Endothelial cell of umbilical vein (primary cell): ENCODE measurements around the gene DIPK1A. TPM values are rescaled to one million over a fixed set of nuclear protein-coding genes. Genes with fewer than 3 reads are reported as not detected.

Experiments
- BruUV-seq: library from RNA; stranded (reverse); fragments of 400-500 nt; replicated peaks from 2 replicates; lab custom pipeline; 2021; lab: Mats Ljungman, UMichigan
- CTCF ChIA-PET: fragments of 300-600, 350-600 bp; sonication (Branson Sonifier 250); formaldehyde crosslinking; loops from one replicate; lab custom pipeline; 2021; ENCODE audit warnings: antibody characterized with exemption, inconsistent platforms; lab: Charles Lee
- POLR2A ChIA-PET: fragments of 300-600, 350-600 bp; sonication (Branson Sonifier 250); formaldehyde crosslinking; loops from one replicate; lab custom pipeline; 2021; ENCODE audit warnings: antibody characterized with exemption, inconsistent platforms; lab: Charles Lee
- DNase-seq: peaks from one replicate; pipeline ENCODE4 v3.0.0-alpha.2; 2011; ENCODE audit warnings: low read depth, low spot score
- FAIRE-seq: peaks from 2 replicates; lab custom pipeline; 2011; peaks lifted over from hg19 to GRCh38; lab: Jason Lieb, UNC
- H2AFZ ChIP-seq: 2 replicates; pipeline ENCODE4 v1.6.0; 2012; ENCODE audit warnings: low read depth, low read length, control low read depth, inconsistent platforms
- H3K27ac ChIP-seq: 2 replicates; pipeline ENCODE4 v1.5.1; 2011; ENCODE audit warnings: low read depth, mild to moderate bottlenecking, control low read depth, low read length, moderate library complexity; ENCODE audit not compliant: insufficient read depth
- H3K27me3 ChIP-seq, 2 experiments: 2 replicates each; pipeline versions ENCODE4 v1.6.0 to v1.6.1; 2011; ENCODE audit warnings: low read length in 2 of 2, mixed read lengths in 1 of 2; ENCODE audit not compliant: control insufficient read depth in 2 of 2, insufficient read depth in 2 of 2
- H3K36me3 ChIP-seq, 2 experiments: 2 replicates in 1 of 2; 3 replicates in 1 of 2; pipeline ENCODE4 v1.5.1; 2011; ENCODE audit warnings: low read length in 2 of 2, mild to moderate bottlenecking in 1 of 2, moderate library complexity in 1 of 2; ENCODE audit not compliant: control insufficient read depth in 2 of 2, insufficient read depth in 2 of 2; ENCODE audit errors: extremely low read depth in 1 of 2
- H3K4me1 ChIP-seq: 3 replicates; pipeline ENCODE4 v1.5.1; 2011; ENCODE audit warnings: mild to moderate bottlenecking, low read length; ENCODE audit not compliant: control insufficient read depth, insufficient read depth; ENCODE audit errors: extremely low read depth
- H3K4me2 ChIP-seq: 2 replicates; pipeline ENCODE4 v1.6.1; 2011; ENCODE audit warnings: low read length, control low read depth, mixed read lengths; ENCODE audit not compliant: insufficient read depth
- H3K4me3 ChIP-seq, 3 experiments: fragments of 200-600 bp in 1 of 3; sonication (generic), shearing (Covaris generic) in 1 of 3; replicated peaks in 1 of 3; 2 replicates each; pipeline ENCODE4 v1.5.1; 2011 to 2016; ENCODE audit warnings: control low read depth in 3 of 3, low read length in 3 of 3, mild to moderate bottlenecking in 2 of 3, inconsistent platforms in 1 of 3, low read depth in 1 of 3, moderate library complexity in 1 of 3; ENCODE audit not compliant: insufficient read depth in 1 of 3
- H3K79me2 ChIP-seq: 2 replicates; pipeline ENCODE4 v1.6.0; 2012; ENCODE audit warnings: low read length, inconsistent platforms; ENCODE audit not compliant: control insufficient read depth, insufficient read depth
- H3K9ac ChIP-seq: replicated peaks from 2 replicates; pipeline ENCODE3; 2011; ENCODE audit warnings: low read length, control low read depth; ENCODE audit not compliant: insufficient read depth; ENCODE audit errors: extremely low read depth
- H3K9me1 ChIP-seq: replicated peaks from 3 replicates; pipeline ENCODE4 v1.6.0; 2011; ENCODE audit warnings: mild to moderate bottlenecking, low read length; ENCODE audit not compliant: control insufficient read depth, insufficient read depth; ENCODE audit errors: extremely low read depth
- H3K9me3 ChIP-seq: replicated peaks from 2 replicates; pipeline ENCODE4 v1.5.1; 2012; ENCODE audit warnings: low read length, inconsistent platforms; ENCODE audit not compliant: control insufficient read depth, insufficient read depth
- H4K20me1 ChIP-seq: replicated peaks from 2 replicates; pipeline ENCODE3; 2011; ENCODE audit warnings: mild to moderate bottlenecking, low read length; ENCODE audit not compliant: control insufficient read depth, insufficient read depth; ENCODE audit errors: extremely low read depth
- CTCF ChIP-seq, 2 donors: IDR thresholded peaks; 1 replicate in 1 of 2; 2 replicates in 1 of 2; pipeline ENCODE4 v1.5.1; 2011; ENCODE audit warnings: low read length in 2 of 2, mild to moderate bottlenecking in 2 of 2, moderate library complexity in 2 of 2, control low read depth in 1 of 2, inconsistent platforms in 1 of 2, low read depth in 1 of 2; ENCODE audit not compliant: insufficient read depth in 1 of 2; ENCODE audit errors: extremely low read depth in 1 of 2
- EZH2 ChIP-seq: IDR thresholded peaks from 2 replicates; pipeline ENCODE4 v1.6.1; 2012; ENCODE audit warnings: borderline replicate concordance, low read depth, mild to moderate bottlenecking, moderate library complexity, low read length, inconsistent platforms; ENCODE audit not compliant: severe bottlenecking
- FOS ChIP-seq: IDR thresholded peaks from 2 replicates; pipeline ENCODE4 v1.6.1; 2011; ENCODE audit warnings: mild to moderate bottlenecking, low read length, moderate library complexity, borderline replicate concordance; ENCODE audit not compliant: insufficient read depth
- GATA2 ChIP-seq: IDR thresholded peaks from 2 replicates; pipeline ENCODE4 v1.7.0; 2011; ENCODE audit warnings: low read depth, mild to moderate bottlenecking, moderate library complexity, mixed read lengths, low read length; ENCODE audit not compliant: insufficient read length, insufficient read depth
- JUN ChIP-seq: IDR thresholded peaks from 2 replicates; pipeline ENCODE4 v1.6.1; 2011; ENCODE audit warnings: borderline replicate concordance, low read depth; ENCODE audit not compliant: insufficient read length, insufficient read depth
- MAX ChIP-seq: IDR thresholded peaks from 2 replicates; pipeline ENCODE4 v1.6.1; 2011; ENCODE audit not compliant: insufficient read depth, insufficient read length
- MYC ChIP-seq: IDR thresholded peaks from one replicate; pipeline ENCODE4 v1.6.1; 2011; ENCODE audit warnings: mild to moderate bottlenecking, low read depth, low read length
- POLR2A ChIP-seq: IDR thresholded peaks from 2 replicates; pipeline ENCODE4 v1.6.1; 2012; ENCODE audit warnings: low read depth, mild to moderate bottlenecking, control low read depth, low read length
- POLR2AphosphoS5 ChIP-seq: IDR thresholded peaks from 2 replicates; pipeline ENCODE4 v1.6.1; 2012; ENCODE audit warnings: low read depth, mild to moderate bottlenecking, control low read depth, low read length, moderate library complexity; ENCODE audit not compliant: insufficient read depth
- dilution Hi-C: fragments of 300-500 bp; cut with MboI; formaldehyde crosslinking; loops from one replicate; pipeline ENCODE4 v1.15.0; 2019; ENCODE audit warnings: low sequenced_read_pairs; ENCODE audit not compliant: extremely low pct_ligation_motif_present
- intact Hi-C: fragments of 100-400 bp; cut with micrococcal nuclease; formaldehyde crosslinking; loops from one replicate; pipeline ENCODE4 v1.10.0; 2022
- polyA plus RNA-seq, 4 experiments: library from polyadenylated mRNA; depleted of rRNA in 3 of 4; stranded (reverse) in 3 of 4; unstranded in 1 of 4; fragments of >200 nt; gene quantifications; 2 replicates each; pipeline versions ENCODE4 v1.2.1 to v1.2.3, GENCODE V29; 2011 to 2012; ENCODE audit warnings: missing spikeins in 1 of 4
- total RNA-seq: library from RNA; stranded (reverse); gene quantifications from 2 replicates; pipeline ENCODE4 v1.2.3, GENCODE V29; 2021

DIPK1A gene
- total and polyA plus RNA-seq, 2 donors (not counting 3 experiments of a cell fraction or from before 2014, with no cell fraction given) = 0.25 to 0.93 TPM

GRCh38 chr1:92961896-92962752 lies 862 bp upstream of the DIPK1A start:
- Histone ChIP-seq H3K36me3 (no peaks in the 10 kb centered on the region), H3K4me3 (peak overlapping the region; percentile 27 to 81 (median 64)), H3K9ac (peak overlapping the region; percentile 49), H3K27me3 (peaks cover 30 to 40% of the 10 kb centered on the region in 2 experiments), H2AFZ (peak overlapping the region; percentile 98), H3K27ac (no peak overlapping the region), H3K4me2 (peak overlapping the region; percentile 77), H3K9me3 (no peaks in the 10 kb centered on the region), H3K79me2 (no peaks in the 10 kb centered on the region), H4K20me1 (no peaks in the 10 kb centered on the region), H3K4me1 (peaks cover 9% of the 10 kb centered on the region), H3K9me1 (no peaks in the 10 kb centered on the region)
- intact Hi-C loops = loop anchor here (2.0 kb wide), 1 partner anchor 33 kb away; no protein-coding TSS in a partner anchor
- ChIA-PET CTCF (interaction anchor here (0.6 to 3.5 kb wide), 8 partner anchors 12 to 531 kb away, joined by 3 to 37 read pairs (median 3); no protein-coding TSS in a partner anchor), POLR2A (interaction anchor here (0.5 kb wide), 1 partner anchor 115 kb away, joined by 3 read pairs; no protein-coding TSS in a partner anchor)
- TF ChIP-seq EZH2 = no peak
- no peak for TF ChIP-seq FOS
- no peak for TF ChIP-seq MAX
- TF ChIP-seq CTCF (IDR thresholded peaks at IDR 0.05; ENCODE audit: extremely low read depth in 1 of 2, insufficient read depth in 1 of 2, low read depth in 1 of 2, low read length in 2 of 2) = no peak
- TF ChIP-seq MYC = no peak
- TF ChIP-seq GATA2 = no peak
- no peak for TF ChIP-seq JUN
- TF ChIP-seq POLR2AphosphoS5 = no peak
- TF ChIP-seq POLR2A = no peak
- FAIRE-seq (peak; percentile 74), DNase-seq (peak; percentile 9)
- BruUV-seq = TSS peak; percentile 36
- dilution Hi-C loops = no loop called here
